Measurements from ENCODE around the gene METTL16. TPM values are rescaled to one million over a fixed set of nuclear protein-coding genes. Genes with fewer than 3 reads are reported as not detected.
A peak's percentile ranks its signal among the peaks of the same experiment; 100 is the strongest.

The METTL16 gene
- total RNA-seq, 1 experiment from 2014 or later = 37.6 TPM

DNA sequence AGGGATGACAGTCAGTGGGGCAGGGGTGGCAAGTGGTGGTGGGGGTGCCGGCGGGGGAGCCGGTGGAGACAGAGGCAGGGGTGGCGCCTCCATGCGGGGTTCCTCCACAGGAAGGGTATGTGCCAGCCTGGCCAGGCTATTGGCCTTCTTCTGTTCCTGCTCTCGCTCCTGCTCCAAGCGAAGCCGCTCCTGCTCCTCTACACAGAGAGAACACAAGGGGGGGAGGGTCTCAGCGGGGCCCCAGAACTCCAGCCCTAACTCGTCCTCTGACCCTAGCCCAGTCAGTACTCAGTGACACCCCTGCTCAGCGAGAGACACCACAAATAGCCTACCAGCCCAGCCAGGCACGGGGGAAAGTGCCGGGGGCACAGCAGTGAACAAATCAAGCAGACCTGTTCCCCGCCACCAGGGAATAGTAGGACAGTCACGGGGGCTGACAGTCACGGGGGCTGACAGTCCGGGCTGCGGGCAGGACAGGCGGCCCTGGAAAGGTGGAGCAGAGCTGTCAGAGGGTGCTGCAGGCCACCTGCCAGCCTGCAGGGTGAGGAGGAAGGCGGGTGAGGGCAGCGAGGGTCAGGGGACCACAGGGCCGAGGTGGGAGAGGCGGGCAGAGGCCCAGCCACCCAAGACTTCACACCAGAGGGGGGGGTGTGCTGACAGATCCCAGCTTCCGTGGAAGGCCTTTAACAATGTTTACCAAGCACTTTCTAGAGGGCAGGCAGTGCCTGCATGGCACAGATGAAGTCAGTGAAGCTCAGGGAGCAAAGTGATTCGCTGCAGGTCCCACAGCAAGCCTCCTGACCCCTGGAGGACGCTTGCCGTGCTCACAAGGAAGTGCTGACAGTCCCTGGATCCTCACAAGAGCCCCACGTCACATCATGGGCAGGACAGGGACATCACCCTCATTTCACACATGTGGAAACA is 116.2 kb downstream of the METTL16 start:
- intact Hi-C loops (cut with micrococcal nuclease) = no loop called here
- Histone ChIP-seq H3K4me3 (replicated peaks in 1 of 2; ENCODE audit: low read depth in 1 of 2, low read length in 2 of 2) (peak overlapping the region; percentile 46 to 59), H3K79me2 (ENCODE audit: insufficient read depth, low read length) (peaks cover 62% of the 10 kb centered on the region), H3K4me1 (ENCODE audit: control insufficient read depth in 1 of 2, insufficient read depth in 2 of 2, low read length in 2 of 2) (peaks cover 49 to 91% of the 10 kb centered on the region in 2 experiments), H3K27ac (ENCODE audit: low read depth, low read length) (peak overlapping the region; percentile 97), H3K9me2 (ENCODE audit: insufficient read depth) (no peaks in the 10 kb centered on the region), H4K20me1 (ENCODE audit: insufficient read depth) (no peaks in the 10 kb centered on the region), H3K27me3 (ENCODE audit: insufficient read depth, low read length) (no peaks in the 10 kb centered on the region), H3K4me2 (ENCODE audit: low read length) (peak overlapping the region; percentile 93), H3K36me3 (ENCODE audit: control insufficient read depth in 1 of 2, insufficient read depth in 2 of 2, low read length in 2 of 2) (no peaks in the 10 kb centered on the region), H3K9ac (ENCODE audit: low read length) (peak overlapping the region; percentile 100), H2AFZ (ENCODE audit: low read depth, low read length, poor library complexity, severe bottlenecking) (no peak overlapping the region), H3K9me3 (ENCODE audit: control insufficient read depth in 1 of 2, insufficient read depth in 1 of 2, low read depth in 1 of 2, low read length in 2 of 2) (no peaks in the 10 kb centered on the region)
- CTCF ChIA-PET = interaction anchor here (1.0 kb wide), 1 partner anchor 13 kb away, joined by 4 read pairs; no protein-coding TSS in a partner anchor
- no TSS peak for BruUV-seq (replicated peaks)
- ATAC-seq = no peak
- RAD21 ChIA-PET (ENCODE audit: low non-redundant PET in 1 of 2, low total read pairs in 2 of 2, uncharacterized antibody in 2 of 2, unreplicated experiment in 2 of 2) = no interaction called here
- POLR2A ChIA-PET = interaction anchor here (0.9 to 1.6 kb wide), 2 partner anchors 11 to 12 kb away, joined by 3 read pairs; no protein-coding TSS in a partner anchor
- DNase-seq (ENCODE audit: low read depth, low spot score) = no peak
- TF ChIP-seq, protein P1, sequence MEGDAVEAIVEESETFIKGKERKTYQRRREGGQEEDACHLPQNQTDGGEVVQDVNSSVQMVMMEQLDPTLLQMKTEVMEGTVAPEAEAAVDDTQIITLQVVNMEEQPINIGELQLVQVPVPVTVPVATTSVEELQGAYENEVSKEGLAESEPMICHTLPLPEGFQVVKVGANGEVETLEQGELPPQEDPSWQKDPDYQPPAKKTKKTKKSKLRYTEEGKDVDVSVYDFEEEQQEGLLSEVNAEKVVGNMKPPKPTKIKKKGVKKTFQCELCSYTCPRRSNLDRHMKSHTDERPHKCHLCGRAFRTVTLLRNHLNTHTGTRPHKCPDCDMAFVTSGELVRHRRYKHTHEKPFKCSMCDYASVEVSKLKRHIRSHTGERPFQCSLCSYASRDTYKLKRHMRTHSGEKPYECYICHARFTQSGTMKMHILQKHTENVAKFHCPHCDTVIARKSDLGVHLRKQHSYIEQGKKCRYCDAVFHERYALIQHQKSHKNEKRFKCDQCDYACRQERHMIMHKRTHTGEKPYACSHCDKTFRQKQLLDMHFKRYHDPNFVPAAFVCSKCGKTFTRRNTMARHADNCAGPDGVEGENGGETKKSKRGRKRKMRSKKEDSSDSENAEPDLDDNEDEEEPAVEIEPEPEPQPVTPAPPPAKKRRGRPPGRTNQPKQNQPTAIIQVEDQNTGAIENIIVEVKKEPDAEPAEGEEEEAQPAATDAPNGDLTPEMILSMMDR (IDR thresholded peaks at IDR 0.05 in 2 of 3, conservative IDR thresholded peaks at IDR 0.05 in 1 of 3; ENCODE audit: borderline replicate concordance in 1 of 3, insufficient read depth in 1 of 3, low read depth in 2 of 3, low read length in 2 of 3) = 0 out of 6 replicates have a peak, but pooled peaks of 1 of the 3 experiments have one; percentile 5
- TF ChIP-seq EZH2phosphoT487 (IDR thresholded peaks at IDR 0.05; ENCODE audit: borderline replicate concordance) = no peak

DNA sequence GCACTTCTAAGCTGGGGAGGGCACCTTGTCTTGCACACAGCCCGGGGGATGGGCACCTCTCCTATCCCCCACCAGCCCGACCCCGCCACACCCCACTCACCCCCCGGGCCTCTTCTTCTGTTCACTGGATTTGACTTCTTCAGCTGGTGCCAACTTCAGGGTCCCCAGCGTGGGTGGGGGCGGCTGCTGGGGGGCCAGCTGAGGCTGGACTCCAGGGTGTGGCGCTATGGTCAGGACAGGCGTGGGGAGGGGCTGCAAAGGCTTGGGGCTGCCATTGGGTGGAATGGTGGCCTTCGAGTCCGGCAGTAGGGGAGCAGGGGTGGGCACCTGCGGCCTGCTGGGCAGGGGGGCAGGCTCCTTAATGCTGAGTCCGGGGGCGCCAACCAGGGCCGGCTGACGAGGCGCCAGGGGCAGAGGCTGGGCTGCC is 116.9 kb downstream of the METTL16 start:
- H3K4me1 ChIP-seq (ENCODE audit: control insufficient read depth in 1 of 2, insufficient read depth in 2 of 2, low read length in 2 of 2) = peaks cover 49 to 91% of the 10 kb centered on the region in 2 experiments
- H3K27me3 ChIP-seq (ENCODE audit: insufficient read depth, low read length) = no peaks in the 10 kb centered on the region
- DNase-seq (ENCODE audit: low read depth, low spot score) (no peak), ATAC-seq (no peak)
- TF ChIP-seq, protein P1 (IDR thresholded peaks at IDR 0.05 in 2 of 3, conservative IDR thresholded peaks at IDR 0.05 in 1 of 3; ENCODE audit: borderline replicate concordance in 1 of 3, insufficient read depth in 1 of 3, low read depth in 2 of 3, low read length in 2 of 3) = no peak
- TF ChIP-seq POLR2A (IDR thresholded peaks at IDR 0.05; ENCODE audit: borderline replicate concordance, extremely low read depth, insufficient read depth, insufficient read length) = no peak
- TF ChIP-seq POLR2AphosphoS5 (IDR thresholded peaks at IDR 0.05; ENCODE audit: low read depth, low read length) = no peak; the same call in 1 of the 2 replicates
- no peak for TF ChIP-seq SRF (IDR thresholded peaks at IDR 0.05; ENCODE audit: low read depth)
- TF ChIP-seq, protein P2, sequence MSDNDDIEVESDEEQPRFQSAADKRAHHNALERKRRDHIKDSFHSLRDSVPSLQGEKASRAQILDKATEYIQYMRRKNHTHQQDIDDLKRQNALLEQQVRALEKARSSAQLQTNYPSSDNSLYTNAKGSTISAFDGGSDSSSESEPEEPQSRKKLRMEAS (IDR thresholded peaks at IDR 0.05) = no peak
- no peak for TF ChIP-seq ELF1 (IDR thresholded peaks at IDR 0.05; ENCODE audit: borderline replicate concordance, low read depth)
- TF ChIP-seq EZH2 (IDR thresholded peaks at IDR 0.05) = no peak
- TF ChIP-seq SP1 (IDR thresholded peaks at IDR 0.05; ENCODE audit: low read depth) = no peak
- TF ChIP-seq YY1 (IDR thresholded peaks at IDR 0.05; ENCODE audit: extremely low read depth, insufficient replicate concordance, low read depth, low read length) = no peak
- peak overlapping the region; percentile 100 for H3K27ac ChIP-seq (ENCODE audit: low read depth, low read length)
- H3K9me2 ChIP-seq (ENCODE audit: insufficient read depth) = no peaks in the 10 kb centered on the region
- H3K4me2 ChIP-seq (ENCODE audit: low read length) = peak overlapping the region; percentile 93
- no peak overlapping the region for H2AFZ ChIP-seq (ENCODE audit: low read depth, low read length, poor library complexity, severe bottlenecking)
- peaks cover 57% of the 10 kb centered on the region for H3K79me2 ChIP-seq (ENCODE audit: insufficient read depth, low read length)
- H4K20me1 ChIP-seq (ENCODE audit: insufficient read depth) = no peaks in the 10 kb centered on the region
- ChIA-PET RAD21 (ENCODE audit: low non-redundant PET in 1 of 2, low total read pairs in 2 of 2, uncharacterized antibody in 2 of 2, unreplicated experiment in 2 of 2) (no interaction called here), POLR2A (interaction anchor here (1.8 kb wide), 1 partner anchor 57 kb away, joined by 7 read pairs; no protein-coding TSS in a partner anchor), CTCF (no interaction called here)
- BruUV-seq (replicated peaks) = no TSS peak
- H3K4me3 ChIP-seq (replicated peaks in 1 of 2; ENCODE audit: low read depth in 1 of 2, low read length in 2 of 2) = peak overlapping the region; percentile 52 to 63
- intact Hi-C loops (cut with micrococcal nuclease) = no loop called here
- H3K9me3 ChIP-seq (ENCODE audit: control insufficient read depth in 1 of 2, insufficient read depth in 1 of 2, low read depth in 1 of 2, low read length in 2 of 2) = no peaks in the 10 kb centered on the region
- no peaks in the 10 kb centered on the region for H3K36me3 ChIP-seq (ENCODE audit: control insufficient read depth in 1 of 2, insufficient read depth in 2 of 2, low read length in 2 of 2)
- H3K9ac ChIP-seq (ENCODE audit: low read length) = peak overlapping the region; percentile 100

Measured in HCT116 (cell line).